HEK293 (cell line): Measurements from ENCODE around the gene LRRTM2.

Experiments
- GLI4 ChIP-seq: fragments of 450-650 bp; formaldehyde crosslinking; IDR thresholded peaks from 2 replicates; pipeline ENCODE4 v1.5.1; 2016; ENCODE audit warnings: missing biosample characterization, missing genetic modification characterization
- HOXC10 ChIP-seq: sonication (generic); formaldehyde crosslinking; IDR thresholded peaks from 2 replicates; pipeline ENCODE4 v1.8.1; 2023; ENCODE audit warnings: mild to moderate bottlenecking, missing genetic modification reagents
- IKZF3 ChIP-seq: fragments of 450-650 bp; IDR thresholded peaks from 2 replicates; pipeline ENCODE4 v1.5.0; 2018; ENCODE audit warnings: missing biosample characterization, mild to moderate bottlenecking, missing genetic modification characterization, moderate library complexity
- MEIS1 ChIP-seq: sonication (generic); formaldehyde crosslinking; IDR thresholded peaks from 2 replicates; pipeline ENCODE4 v1.8.1; 2022; ENCODE audit warnings: missing genetic modification reagents, mild to moderate bottlenecking, borderline replicate concordance
- PRDM1 ChIP-seq: fragments of 450-650 bp; formaldehyde crosslinking; IDR thresholded peaks from 2 replicates; pipeline ENCODE4; 2016; ENCODE audit warnings: missing biosample characterization, missing genetic modification characterization
- ZBTB7A ChIP-seq: fragments of 450-650 bp; formaldehyde crosslinking; IDR thresholded peaks from 2 replicates; pipeline ENCODE4 v1.5.1; 2016; ENCODE audit warnings: low read depth, missing biosample characterization, missing genetic modification characterization
- ZEB2 ChIP-seq: fragments of 450-650 bp; formaldehyde crosslinking; IDR thresholded peaks from 2 replicates; pipeline ENCODE4 v1.5.1; 2016; ENCODE audit warnings: missing biosample characterization, missing genetic modification characterization
- ZFHX2 ChIP-seq: fragments of 450-650 bp; formaldehyde crosslinking; conservative IDR thresholded peaks from 2 replicates; pipeline ENCODE4 v1.5.1; 2016; ENCODE audit warnings: missing biosample characterization, missing genetic modification characterization
- ZNF133 ChIP-seq: fragments of 450-650 bp; formaldehyde crosslinking; IDR thresholded peaks from 2 replicates; pipeline ENCODE4 v1.5.1; 2016; ENCODE audit warnings: missing biosample characterization, missing genetic modification characterization
- ZNF174 ChIP-seq: fragments of 450-650 bp; formaldehyde crosslinking; IDR thresholded peaks from 2 replicates; pipeline ENCODE4 v1.5.0; 2017; ENCODE audit warnings: missing biosample characterization, mild to moderate bottlenecking, missing genetic modification characterization
- ZNF211 ChIP-seq: fragments of 450-650 bp; formaldehyde crosslinking; IDR thresholded peaks from 2 replicates; pipeline ENCODE4 v1.5.1; 2016; ENCODE audit warnings: low read depth, missing biosample characterization, missing genetic modification characterization
- ZNF248 ChIP-seq: fragments of 450-650 bp; formaldehyde crosslinking; IDR thresholded peaks from 2 replicates; pipeline ENCODE4 v1.5.1; 2017; ENCODE audit warnings: missing biosample characterization, missing genetic modification characterization
- ZNF596 ChIP-seq: fragments of 450-650 bp; IDR thresholded peaks from 2 replicates; pipeline ENCODE4 v1.5.0; 2018; ENCODE audit warnings: missing biosample characterization, mild to moderate bottlenecking, missing genetic modification characterization, moderate library complexity
- ZNF610 ChIP-seq: fragments of 450-650 bp; formaldehyde crosslinking; IDR thresholded peaks from 2 replicates; pipeline ENCODE4 v1.5.1; 2016; ENCODE audit warnings: missing biosample characterization, missing genetic modification characterization, borderline replicate concordance
- ZNF670 ChIP-seq: fragments of 450-650 bp; formaldehyde crosslinking; IDR thresholded peaks from 2 replicates; pipeline ENCODE4 v1.5.1; 2016; ENCODE audit warnings: missing biosample characterization, missing genetic modification characterization, low read depth
- ZNF768 ChIP-seq: fragments of 450-650 bp; formaldehyde crosslinking; IDR thresholded peaks from 2 replicates; pipeline ENCODE4 v1.5.1; 2018; ENCODE audit warnings: missing biosample characterization, mild to moderate bottlenecking, missing genetic modification characterization
- ZNF837 ChIP-seq: fragments of 450-650 bp; formaldehyde crosslinking; IDR thresholded peaks from 2 replicates; pipeline ENCODE4 v1.5.1; 2016; ENCODE audit warnings: missing biosample characterization, missing genetic modification characterization
- ZNF843 ChIP-seq: fragments of 450-650 bp; formaldehyde crosslinking; IDR thresholded peaks from 2 replicates; pipeline ENCODE4 v1.5.1; 2016; ENCODE audit warnings: missing biosample characterization, missing genetic modification characterization
- ZXDB ChIP-seq: fragments of 450-650 bp; formaldehyde crosslinking; IDR thresholded peaks from 2 replicates; pipeline ENCODE4 v1.5.1; 2016; ENCODE audit warnings: missing biosample characterization, missing genetic modification characterization
- TF ChIP-seq, protein P1 (sequence below): fragments of 450-650 bp; IDR thresholded peaks from 2 replicates; pipeline ENCODE4 v1.5.1; 2018; ENCODE audit warnings: missing biosample characterization, mild to moderate bottlenecking, missing genetic modification characterization
- TF ChIP-seq, protein P2 (sequence below): fragments of 450-650 bp; formaldehyde crosslinking; IDR thresholded peaks from 2 replicates; pipeline ENCODE4 v1.5.1; 2016; ENCODE audit warnings: missing biosample characterization, missing genetic modification characterization, low read depth
- TF ChIP-seq, protein P3 (sequence below): fragments of 450-650 bp; formaldehyde crosslinking; IDR thresholded peaks from 2 replicates; pipeline ENCODE4 v1.5.1; 2017; ENCODE audit warnings: missing biosample characterization, missing genetic modification characterization
- TF ChIP-seq, protein P4 (sequence below): fragments of 450-650 bp; formaldehyde crosslinking; IDR thresholded peaks from 2 replicates; pipeline ENCODE4 v1.5.1; 2016; ENCODE audit warnings: missing biosample characterization, missing genetic modification characterization, low read depth
- TF ChIP-seq, protein P5 (sequence below): fragments of 450-650 bp; formaldehyde crosslinking; IDR thresholded peaks from 2 replicates; pipeline ENCODE4 v1.5.1; 2016; ENCODE audit warnings: missing biosample characterization, missing genetic modification characterization
- TF ChIP-seq, protein P6 (sequence below): fragments of 450-650 bp; formaldehyde crosslinking; IDR thresholded peaks from 2 replicates; pipeline ENCODE4 v1.5.1; 2016; ENCODE audit warnings: missing biosample characterization, missing genetic modification characterization

LRRTM2 gene

DNA sequence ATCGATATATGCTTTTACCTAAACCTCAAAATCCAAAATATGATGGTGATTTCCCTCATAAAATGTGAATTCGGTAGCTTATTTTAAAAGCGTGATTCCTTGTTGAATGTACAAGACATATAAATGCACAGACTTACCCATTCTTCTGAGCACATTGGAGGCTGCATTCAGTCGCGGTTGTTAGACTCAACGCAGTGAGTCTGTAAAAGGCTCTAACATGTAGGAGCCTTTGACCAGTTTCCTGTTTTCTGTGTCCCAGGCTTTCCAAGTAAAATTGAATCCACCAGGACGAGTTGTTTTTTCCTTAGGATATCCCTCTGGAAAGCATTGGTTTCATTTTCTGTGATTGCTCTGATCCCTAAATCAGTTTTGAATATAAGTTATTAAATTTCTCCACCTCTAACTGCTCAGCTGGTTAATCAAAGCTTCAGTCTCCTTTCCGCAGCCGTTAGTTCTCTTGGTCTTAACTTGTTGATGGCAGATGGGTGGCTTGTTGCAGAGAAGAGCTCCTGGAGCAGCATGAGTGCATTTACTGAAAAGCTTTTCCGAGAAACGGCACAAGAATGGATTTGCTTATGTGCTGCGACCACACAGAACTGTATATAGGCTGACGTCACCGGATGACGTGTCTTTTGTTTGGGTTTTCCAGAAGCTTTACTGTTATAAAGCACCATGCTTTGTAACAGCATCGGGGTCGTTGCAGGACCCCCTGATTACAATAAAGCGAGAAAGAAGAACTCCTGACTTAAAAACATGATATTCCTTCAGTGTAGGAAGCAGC, at the start of gene LRRTM2 (continued):
- TF ChIP-seq, protein P1, sequence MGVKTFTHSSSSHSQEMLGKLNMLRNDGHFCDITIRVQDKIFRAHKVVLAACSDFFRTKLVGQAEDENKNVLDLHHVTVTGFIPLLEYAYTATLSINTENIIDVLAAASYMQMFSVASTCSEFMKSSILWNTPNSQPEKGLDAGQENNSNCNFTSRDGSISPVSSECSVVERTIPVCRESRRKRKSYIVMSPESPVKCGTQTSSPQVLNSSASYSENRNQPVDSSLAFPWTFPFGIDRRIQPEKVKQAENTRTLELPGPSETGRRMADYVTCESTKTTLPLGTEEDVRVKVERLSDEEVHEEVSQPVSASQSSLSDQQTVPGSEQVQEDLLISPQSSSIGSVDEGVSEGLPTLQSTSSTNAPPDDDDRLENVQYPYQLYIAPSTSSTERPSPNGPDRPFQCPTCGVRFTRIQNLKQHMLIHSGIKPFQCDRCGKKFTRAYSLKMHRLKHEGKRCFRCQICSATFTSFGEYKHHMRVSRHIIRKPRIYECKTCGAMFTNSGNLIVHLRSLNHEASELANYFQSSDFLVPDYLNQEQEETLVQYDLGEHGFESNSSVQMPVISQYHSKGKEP (tag by site-specific recombination): peak; percentile 22; the same call in 1 of the 2 replicates
- no peak for TF ChIP-seq ZNF670
- TF ChIP-seq ZNF133 (tag by site-specific recombination): no peak
- TF ChIP-seq ZNF596 (tag by site-specific recombination): no peak
- TF ChIP-seq, protein P2, sequence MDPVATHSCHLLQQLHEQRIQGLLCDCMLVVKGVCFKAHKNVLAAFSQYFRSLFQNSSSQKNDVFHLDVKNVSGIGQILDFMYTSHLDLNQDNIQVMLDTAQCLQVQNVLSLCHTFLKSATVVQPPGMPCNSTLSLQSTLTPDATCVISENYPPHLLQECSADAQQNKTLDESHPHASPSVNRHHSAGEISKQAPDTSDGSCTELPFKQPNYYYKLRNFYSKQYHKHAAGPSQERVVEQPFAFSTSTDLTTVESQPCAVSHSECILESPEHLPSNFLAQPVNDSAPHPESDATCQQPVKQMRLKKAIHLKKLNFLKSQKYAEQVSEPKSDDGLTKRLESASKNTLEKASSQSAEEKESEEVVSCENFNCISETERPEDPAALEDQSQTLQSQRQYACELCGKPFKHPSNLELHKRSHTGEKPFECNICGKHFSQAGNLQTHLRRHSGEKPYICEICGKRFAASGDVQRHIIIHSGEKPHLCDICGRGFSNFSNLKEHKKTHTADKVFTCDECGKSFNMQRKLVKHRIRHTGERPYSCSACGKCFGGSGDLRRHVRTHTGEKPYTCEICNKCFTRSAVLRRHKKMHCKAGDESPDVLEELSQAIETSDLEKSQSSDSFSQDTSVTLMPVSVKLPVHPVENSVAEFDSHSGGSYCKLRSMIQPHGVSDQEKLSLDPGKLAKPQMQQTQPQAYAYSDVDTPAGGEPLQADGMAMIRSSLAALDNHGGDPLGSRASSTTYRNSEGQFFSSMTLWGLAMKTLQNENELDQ (tag by site-specific recombination): no peak
- TF ChIP-seq ZNF843 (tag by site-specific recombination): no peak
- no peak for TF ChIP-seq ZXDB
- no peak for TF ChIP-seq MEIS1 (CRISPR knock-in tag)
- no peak for TF ChIP-seq HOXC10 (CRISPR knock-in tag)
- 0 out of 2 replicates have a peak, but pooled peaks have one; percentile 47 for TF ChIP-seq PRDM1 (tag by site-specific recombination)
- no peak for TF ChIP-seq ZNF174 (tag by site-specific recombination)
- no peak for TF ChIP-seq ZNF211
- TF ChIP-seq, protein P3, sequence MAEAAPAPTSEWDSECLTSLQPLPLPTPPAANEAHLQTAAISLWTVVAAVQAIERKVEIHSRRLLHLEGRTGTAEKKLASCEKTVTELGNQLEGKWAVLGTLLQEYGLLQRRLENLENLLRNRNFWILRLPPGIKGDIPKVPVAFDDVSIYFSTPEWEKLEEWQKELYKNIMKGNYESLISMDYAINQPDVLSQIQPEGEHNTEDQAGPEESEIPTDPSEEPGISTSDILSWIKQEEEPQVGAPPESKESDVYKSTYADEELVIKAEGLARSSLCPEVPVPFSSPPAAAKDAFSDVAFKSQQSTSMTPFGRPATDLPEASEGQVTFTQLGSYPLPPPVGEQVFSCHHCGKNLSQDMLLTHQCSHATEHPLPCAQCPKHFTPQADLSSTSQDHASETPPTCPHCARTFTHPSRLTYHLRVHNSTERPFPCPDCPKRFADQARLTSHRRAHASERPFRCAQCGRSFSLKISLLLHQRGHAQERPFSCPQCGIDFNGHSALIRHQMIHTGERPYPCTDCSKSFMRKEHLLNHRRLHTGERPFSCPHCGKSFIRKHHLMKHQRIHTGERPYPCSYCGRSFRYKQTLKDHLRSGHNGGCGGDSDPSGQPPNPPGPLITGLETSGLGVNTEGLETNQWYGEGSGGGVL (tag by site-specific recombination): no peak
- TF ChIP-seq GLI4 (tag by site-specific recombination): no peak
- TF ChIP-seq ZFHX2 (tag by site-specific recombination): no peak
- TF ChIP-seq ZEB2 (tag by site-specific recombination): 0 out of 2 replicates have a peak, but pooled peaks have one; percentile 37
- TF ChIP-seq ZBTB7A (tag by site-specific recombination): no peak
- TF ChIP-seq ZNF837 (tag by site-specific recombination): no peak
- TF ChIP-seq, protein P4, sequence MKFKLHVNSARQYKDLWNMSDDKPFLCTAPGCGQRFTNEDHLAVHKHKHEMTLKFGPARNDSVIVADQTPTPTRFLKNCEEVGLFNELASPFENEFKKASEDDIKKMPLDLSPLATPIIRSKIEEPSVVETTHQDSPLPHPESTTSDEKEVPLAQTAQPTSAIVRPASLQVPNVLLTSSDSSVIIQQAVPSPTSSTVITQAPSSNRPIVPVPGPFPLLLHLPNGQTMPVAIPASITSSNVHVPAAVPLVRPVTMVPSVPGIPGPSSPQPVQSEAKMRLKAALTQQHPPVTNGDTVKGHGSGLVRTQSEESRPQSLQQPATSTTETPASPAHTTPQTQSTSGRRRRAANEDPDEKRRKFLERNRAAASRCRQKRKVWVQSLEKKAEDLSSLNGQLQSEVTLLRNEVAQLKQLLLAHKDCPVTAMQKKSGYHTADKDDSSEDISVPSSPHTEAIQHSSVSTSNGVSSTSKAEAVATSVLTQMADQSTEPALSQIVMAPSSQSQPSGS (tag by site-specific recombination): peak; percentile 99
- no peak for TF ChIP-seq IKZF3 (tag by site-specific recombination)
- TF ChIP-seq, protein P5, sequence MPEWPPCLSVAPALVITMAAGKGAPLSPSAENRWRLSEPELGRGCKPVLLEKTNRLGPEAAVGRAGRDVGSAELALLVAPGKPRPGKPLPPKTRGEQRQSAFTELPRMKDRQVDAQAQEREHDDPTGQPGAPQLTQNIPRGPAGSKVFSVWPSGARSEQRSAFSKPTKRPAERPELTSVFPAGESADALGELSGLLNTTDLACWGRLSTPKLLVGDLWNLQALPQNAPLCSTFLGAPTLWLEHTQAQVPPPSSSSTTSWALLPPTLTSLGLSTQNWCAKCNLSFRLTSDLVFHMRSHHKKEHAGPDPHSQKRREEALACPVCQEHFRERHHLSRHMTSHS (tag by site-specific recombination): no peak
- TF ChIP-seq ZNF248: no peak
- no peak for TF ChIP-seq ZNF610
- TF ChIP-seq ZNF768: no peak
- TF ChIP-seq, protein P6, sequence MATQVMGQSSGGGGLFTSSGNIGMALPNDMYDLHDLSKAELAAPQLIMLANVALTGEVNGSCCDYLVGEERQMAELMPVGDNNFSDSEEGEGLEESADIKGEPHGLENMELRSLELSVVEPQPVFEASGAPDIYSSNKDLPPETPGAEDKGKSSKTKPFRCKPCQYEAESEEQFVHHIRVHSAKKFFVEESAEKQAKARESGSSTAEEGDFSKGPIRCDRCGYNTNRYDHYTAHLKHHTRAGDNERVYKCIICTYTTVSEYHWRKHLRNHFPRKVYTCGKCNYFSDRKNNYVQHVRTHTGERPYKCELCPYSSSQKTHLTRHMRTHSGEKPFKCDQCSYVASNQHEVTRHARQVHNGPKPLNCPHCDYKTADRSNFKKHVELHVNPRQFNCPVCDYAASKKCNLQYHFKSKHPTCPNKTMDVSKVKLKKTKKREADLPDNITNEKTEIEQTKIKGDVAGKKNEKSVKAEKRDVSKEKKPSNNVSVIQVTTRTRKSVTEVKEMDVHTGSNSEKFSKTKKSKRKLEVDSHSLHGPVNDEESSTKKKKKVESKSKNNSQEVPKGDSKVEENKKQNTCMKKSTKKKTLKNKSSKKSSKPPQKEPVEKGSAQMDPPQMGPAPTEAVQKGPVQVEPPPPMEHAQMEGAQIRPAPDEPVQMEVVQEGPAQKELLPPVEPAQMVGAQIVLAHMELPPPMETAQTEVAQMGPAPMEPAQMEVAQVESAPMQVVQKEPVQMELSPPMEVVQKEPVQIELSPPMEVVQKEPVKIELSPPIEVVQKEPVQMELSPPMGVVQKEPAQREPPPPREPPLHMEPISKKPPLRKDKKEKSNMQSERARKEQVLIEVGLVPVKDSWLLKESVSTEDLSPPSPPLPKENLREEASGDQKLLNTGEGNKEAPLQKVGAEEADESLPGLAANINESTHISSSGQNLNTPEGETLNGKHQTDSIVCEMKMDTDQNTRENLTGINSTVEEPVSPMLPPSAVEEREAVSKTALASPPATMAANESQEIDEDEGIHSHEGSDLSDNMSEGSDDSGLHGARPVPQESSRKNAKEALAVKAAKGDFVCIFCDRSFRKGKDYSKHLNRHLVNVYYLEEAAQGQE (tag by site-specific recombination): no peak
